ENCODE results near the gene OR5K1. TPM values are rescaled to one million over a fixed set of nuclear protein-coding genes. Genes with fewer than 3 reads are reported as not detected.

OR5K1 gene
- not detected for total RNA-seq
- not detected for polyA plus RNA-seq
- long read RNA-seq, donor 1: 0 reads
- long read RNA-seq, donor 2: 0 reads

- Histone ChIP-seq H3K36me3 (ENCODE audit: control insufficient read depth in 1 of 2, insufficient read depth in 2 of 2, low read length in 1 of 2) (no peaks in the 10 kb centered on the region), H3K4me1 (ENCODE audit: control insufficient read depth in 1 of 2, insufficient read depth in 2 of 2, low read length in 2 of 2) (no peaks in the 10 kb centered on the region), H3K27ac (ENCODE audit: low read depth in 1 of 2, low read length in 2 of 2) (no peak within 1 kb of the TSS), H3K27me3 (ENCODE audit: control insufficient read depth in 1 of 2, insufficient read depth in 2 of 2, low read length in 1 of 2) (no peaks in the 10 kb centered on the region), H3K4me3 (ENCODE audit: low read length in 2 of 2) (no peak within 1 kb of the TSS), H3K9me3 (ENCODE audit: control insufficient read depth, low read length) (peaks cover 1% of the 10 kb centered on the region)
- intact Hi-C loops (cut with DNase I): no loop called here
- WGBS, 2 donors: 72 to 76% methylated on average over 1 of the region's 1 CpG
- DNase-seq (no peak), ATAC-seq (ENCODE audit: low FRiP score) (no peak)
Measured at GRCh38 chr3:98462901-98463300, at the start of gene OR5K1. TSS of gene OR5K1 (plus strand) at chr3:98463201. CDS start at chr3:98469577, 6,376 bp downstream.

DNA sequence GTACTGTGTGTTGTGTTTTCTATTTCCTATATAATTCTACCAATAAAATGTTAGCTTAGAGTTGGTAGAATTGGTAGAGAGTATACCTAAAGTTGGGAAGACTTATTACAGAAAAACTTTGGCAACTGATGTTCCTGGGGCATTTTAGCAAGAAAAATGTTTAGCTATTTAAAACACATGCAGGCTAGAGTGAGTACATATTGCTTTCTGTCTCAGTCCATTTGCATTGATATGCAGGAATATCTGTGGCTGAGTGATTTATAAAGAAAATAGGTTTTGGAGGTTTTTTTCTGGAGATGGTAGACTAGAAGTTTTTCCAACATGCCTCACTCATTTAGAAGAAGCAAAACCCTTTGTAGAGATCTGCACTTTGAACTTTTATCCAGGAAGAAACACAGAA, 30.4 kb upstream of the OR5K1 start:
- Histone ChIP-seq H3K9me3 (ENCODE audit: control insufficient read depth, low read length) (peaks cover 7% of the 10 kb centered on the region), H3K27ac (ENCODE audit: low read depth in 1 of 2, low read length in 2 of 2) (no peak overlapping the region), H3K36me3 (ENCODE audit: control insufficient read depth in 1 of 2, insufficient read depth in 2 of 2, low read length in 1 of 2) (peaks cover 0 to 2% of the 10 kb centered on the region in 2 donors), H3K27me3 (ENCODE audit: control insufficient read depth in 1 of 2, insufficient read depth in 2 of 2, low read length in 1 of 2) (no peaks in the 10 kb centered on the region), H3K4me3 (ENCODE audit: low read length in 2 of 2) (no peak overlapping the region), H3K4me1 (ENCODE audit: control insufficient read depth in 1 of 2, insufficient read depth in 2 of 2, low read length in 2 of 2) (no peaks in the 10 kb centered on the region)
- DNase-seq (no peak), ATAC-seq (ENCODE audit: low FRiP score) (no peak)
- intact Hi-C loops (cut with DNase I): no loop called here

DNA sequence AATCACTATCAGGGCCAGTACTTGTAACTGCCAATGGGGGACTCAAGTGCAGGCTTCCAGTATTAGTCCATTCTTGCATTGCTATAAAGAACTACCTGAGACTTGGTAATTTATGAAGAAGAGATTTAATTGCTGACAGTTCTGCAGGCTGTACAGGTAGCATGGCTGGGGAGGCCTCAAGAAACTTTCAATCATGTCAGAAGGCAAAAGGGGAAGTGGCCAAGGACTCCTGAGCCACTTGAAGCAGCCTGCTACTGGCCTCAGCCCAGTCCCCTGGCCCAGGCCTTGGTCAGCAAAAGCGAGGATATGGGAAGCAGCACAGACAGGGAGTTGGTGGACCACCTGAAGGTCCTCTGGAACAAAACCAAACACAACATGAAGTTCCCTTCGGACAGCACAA, 29.2 kb upstream of the OR5K1 start:
- intact Hi-C loops (cut with DNase I): no loop called here

GRCh38 chr3:98434412-98434811, 28.6 kb upstream of the OR5K1 start:
- H3K27me3 ChIP-seq (ENCODE audit: control insufficient read depth in 1 of 2, insufficient read depth in 2 of 2, low read length in 1 of 2): no peaks in the 10 kb centered on the region
- no peak overlapping the region for H3K4me3 ChIP-seq (ENCODE audit: low read length in 2 of 2)
- no peak overlapping the region for H3K27ac ChIP-seq (ENCODE audit: low read depth in 1 of 2, low read length in 2 of 2)
- intact Hi-C loops (cut with DNase I): no loop called here
- no peaks in the 10 kb centered on the region for H3K4me1 ChIP-seq (ENCODE audit: control insufficient read depth in 1 of 2, insufficient read depth in 2 of 2, low read length in 2 of 2)
- DNase-seq: no peak
- ATAC-seq (ENCODE audit: low FRiP score): no peak
- peaks cover 1% of the 10 kb centered on the region for H3K9me3 ChIP-seq (ENCODE audit: control insufficient read depth, low read length)
- peaks cover 0 to 2% of the 10 kb centered on the region in 2 donors for H3K36me3 ChIP-seq (ENCODE audit: control insufficient read depth in 1 of 2, insufficient read depth in 2 of 2, low read length in 1 of 2)
- WGBS, 2 donors: 73 to 74% methylated on average over 4 of the region's 4 CpGs

More for the DNA sequence above, 29.2 kb upstream of the OR5K1 start:
- H3K27ac ChIP-seq (ENCODE audit: low read depth in 1 of 2, low read length in 2 of 2): no peak overlapping the region
- H3K36me3 ChIP-seq (ENCODE audit: control insufficient read depth in 1 of 2, insufficient read depth in 2 of 2, low read length in 1 of 2): peaks cover 0 to 2% of the 10 kb centered on the region in 2 donors
- H3K4me3 ChIP-seq (ENCODE audit: low read length in 2 of 2): no peak overlapping the region
- H3K4me1 ChIP-seq (ENCODE audit: control insufficient read depth in 1 of 2, insufficient read depth in 2 of 2, low read length in 2 of 2): no peaks in the 10 kb centered on the region
- no peak for DNase-seq
- H3K9me3 ChIP-seq (ENCODE audit: control insufficient read depth, low read length): peaks cover 3% of the 10 kb centered on the region
- WGBS, 2 donors: 24 to 29% methylated on average over 2 of the region's 2 CpGs
- no peaks in the 10 kb centered on the region for H3K27me3 ChIP-seq (ENCODE audit: control insufficient read depth in 1 of 2, insufficient read depth in 2 of 2, low read length in 1 of 2)
- no peak for ATAC-seq (ENCODE audit: low FRiP score)

DNA sequence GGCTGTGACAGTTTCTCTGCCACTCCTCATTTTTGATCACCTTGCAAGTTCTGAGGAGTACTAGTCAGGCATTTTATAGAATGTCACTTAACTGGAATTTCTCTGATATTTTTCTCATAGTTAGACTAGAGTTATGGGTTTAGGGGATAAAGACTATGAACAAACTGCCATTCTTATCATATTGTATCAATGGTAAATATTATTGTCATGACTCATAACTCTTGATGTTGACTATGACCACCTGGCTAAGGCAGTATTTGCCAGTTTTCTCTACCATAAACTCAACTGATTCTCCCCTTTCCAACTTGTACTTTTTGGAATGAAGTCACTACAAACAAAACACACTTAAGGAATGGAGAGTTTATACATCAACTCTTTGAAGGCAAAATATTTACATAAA, 22.7 kb upstream of the OR5K1 start:
- H3K4me1 ChIP-seq (ENCODE audit: control insufficient read depth in 1 of 2, insufficient read depth in 2 of 2, low read length in 2 of 2): no peaks in the 10 kb centered on the region
- ATAC-seq (ENCODE audit: low FRiP score) (no peak), DNase-seq (no peak)
- peaks cover 0 to 1% of the 10 kb centered on the region in 2 donors for H3K27me3 ChIP-seq (ENCODE audit: control insufficient read depth in 1 of 2, insufficient read depth in 2 of 2, low read length in 1 of 2)
- H3K4me3 ChIP-seq (ENCODE audit: low read length in 2 of 2): no peak overlapping the region
- H3K36me3 ChIP-seq (ENCODE audit: control insufficient read depth in 1 of 2, insufficient read depth in 2 of 2, low read length in 1 of 2): no peaks in the 10 kb centered on the region
- H3K9me3 ChIP-seq (ENCODE audit: control insufficient read depth, low read length): peaks cover 2% of the 10 kb centered on the region
- no peak overlapping the region for H3K27ac ChIP-seq (ENCODE audit: low read depth in 1 of 2, low read length in 2 of 2)
- intact Hi-C loops (cut with DNase I): no loop called here

GRCh38 chr3:98445949-98446406, 17.0 kb upstream of the OR5K1 start:
- Histone ChIP-seq H3K27me3 (ENCODE audit: control insufficient read depth in 1 of 2, insufficient read depth in 2 of 2, low read length in 1 of 2) (peaks cover 0 to 1% of the 10 kb centered on the region in 2 donors), H3K27ac (ENCODE audit: low read depth in 1 of 2, low read length in 2 of 2) (no peak overlapping the region), H3K9me3 (ENCODE audit: control insufficient read depth, low read length) (peaks cover 2% of the 10 kb centered on the region), H3K36me3 (ENCODE audit: control insufficient read depth in 1 of 2, insufficient read depth in 2 of 2, low read length in 1 of 2) (no peaks in the 10 kb centered on the region), H3K4me1 (ENCODE audit: control insufficient read depth in 1 of 2, insufficient read depth in 2 of 2, low read length in 2 of 2) (no peaks in the 10 kb centered on the region), H3K4me3 (ENCODE audit: low read length in 2 of 2) (no peak overlapping the region)
- intact Hi-C loops (cut with DNase I): no loop called here
- no peak for DNase-seq
- WGBS, 2 donors: 82 to 86% methylated on average over 5 of the region's 5 CpGs
- no peak for ATAC-seq (ENCODE audit: low FRiP score)

- WGBS, 2 donors: 82 to 89% methylated on average over 7 of the region's 7 CpGs
- DNase-seq: no peak
- no peaks in the 10 kb centered on the region for H3K27me3 ChIP-seq (ENCODE audit: control insufficient read depth in 1 of 2, insufficient read depth in 2 of 2, low read length in 1 of 2)
- no peaks in the 10 kb centered on the region for H3K4me1 ChIP-seq (ENCODE audit: control insufficient read depth in 1 of 2, insufficient read depth in 2 of 2, low read length in 2 of 2)
- ATAC-seq (ENCODE audit: low FRiP score): no peak
- H3K4me3 ChIP-seq (ENCODE audit: low read length in 2 of 2): no peak overlapping the region
- no peaks in the 10 kb centered on the region for H3K36me3 ChIP-seq (ENCODE audit: control insufficient read depth in 1 of 2, insufficient read depth in 2 of 2, low read length in 1 of 2)
- H3K9me3 ChIP-seq (ENCODE audit: control insufficient read depth, low read length): peaks cover 4% of the 10 kb centered on the region
- H3K27ac ChIP-seq (ENCODE audit: low read depth in 1 of 2, low read length in 2 of 2): no peak overlapping the region
- intact Hi-C loops (cut with DNase I): no loop called here
Measured at GRCh38 chr3:98449606-98450193, 13.3 kb upstream of the OR5K1 start.

DNA sequence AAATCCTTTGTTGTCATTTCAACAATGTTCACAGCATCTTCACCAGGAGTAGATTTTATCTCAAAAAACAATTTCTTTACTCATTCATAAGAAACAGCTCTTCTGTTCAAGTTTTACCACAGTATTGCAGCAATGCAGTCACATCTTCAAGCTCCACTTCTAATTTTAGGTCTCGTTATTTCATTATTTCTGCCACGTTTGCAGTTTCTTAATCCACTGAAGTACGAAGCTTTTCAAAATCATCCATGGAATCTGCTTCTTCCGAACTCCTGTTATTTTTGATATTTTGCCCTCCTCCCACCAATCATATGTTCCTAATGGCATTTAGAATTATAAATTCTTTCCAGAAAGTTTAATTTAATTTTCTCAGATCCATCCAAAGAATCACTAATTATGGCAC, 12.6 kb upstream of the OR5K1 start:
- DNase-seq (no peak), ATAC-seq (ENCODE audit: low FRiP score) (no peak)
- Histone ChIP-seq H3K36me3 (ENCODE audit: control insufficient read depth in 1 of 2, insufficient read depth in 2 of 2, low read length in 1 of 2) (no peaks in the 10 kb centered on the region), H3K27ac (ENCODE audit: low read depth in 1 of 2, low read length in 2 of 2) (no peak overlapping the region), H3K27me3 (ENCODE audit: control insufficient read depth in 1 of 2, insufficient read depth in 2 of 2, low read length in 1 of 2) (no peaks in the 10 kb centered on the region), H3K4me1 (ENCODE audit: control insufficient read depth in 1 of 2, insufficient read depth in 2 of 2, low read length in 2 of 2) (no peaks in the 10 kb centered on the region), H3K4me3 (ENCODE audit: low read length in 2 of 2) (no peak overlapping the region), H3K9me3 (ENCODE audit: control insufficient read depth, low read length) (peaks cover 4% of the 10 kb centered on the region)
- intact Hi-C loops (cut with DNase I): no loop called here
- WGBS, 2 donors: 65 to 76% methylated on average over 4 of the region's 4 CpGs

DNA sequence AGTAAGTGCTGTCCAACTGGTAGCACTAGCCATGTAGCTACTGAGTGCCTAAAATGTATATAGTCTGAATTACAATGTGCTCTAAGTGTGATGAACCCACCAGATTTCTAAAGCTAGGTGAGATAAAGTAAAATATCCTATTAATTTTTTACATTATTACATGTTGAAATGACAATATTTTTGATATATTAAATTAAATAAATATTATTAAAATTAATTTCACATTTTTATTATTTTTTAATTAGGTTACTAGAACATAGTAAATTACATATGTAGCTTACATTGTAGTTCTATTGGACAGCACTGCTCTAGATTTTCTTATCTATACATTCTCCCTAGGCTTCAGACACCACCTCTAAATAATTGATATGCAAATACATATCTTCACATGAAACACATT, 9.2 kb upstream of the OR5K1 start:
- no peak overlapping the region for H3K27ac ChIP-seq (ENCODE audit: low read depth in 1 of 2, low read length in 2 of 2)
- H3K36me3 ChIP-seq (ENCODE audit: control insufficient read depth in 1 of 2, insufficient read depth in 2 of 2, low read length in 1 of 2): no peaks in the 10 kb centered on the region
- no peaks in the 10 kb centered on the region for H3K27me3 ChIP-seq (ENCODE audit: control insufficient read depth in 1 of 2, insufficient read depth in 2 of 2, low read length in 1 of 2)
- peaks cover 4% of the 10 kb centered on the region for H3K9me3 ChIP-seq (ENCODE audit: control insufficient read depth, low read length)
- intact Hi-C loops (cut with DNase I): no loop called here
- ATAC-seq (ENCODE audit: low FRiP score) (no peak), DNase-seq (no peak)
- H3K4me1 ChIP-seq (ENCODE audit: control insufficient read depth in 1 of 2, insufficient read depth in 2 of 2, low read length in 2 of 2): no peaks in the 10 kb centered on the region
- no peak overlapping the region for H3K4me3 ChIP-seq (ENCODE audit: low read length in 2 of 2)

Measured in aorta (tissue), 5 donors.